Adrenal gland (tissue), 12 donors: ENCODE measurements around the gene ZNRF1. TPM values are rescaled to one million over a fixed set of nuclear protein-coding genes. Genes with fewer than 3 reads are reported as not detected.

Experiments used
- DNase-seq, 7 donors: peaks; one replicate each; pipeline ENCODE4 v3.0.0-alpha.2; 2019 to 2020
- H3K27ac ChIP-seq, 5 donors: fragments of 200-600 bp; sonication (generic) in 4 of 5; 1 replicate in 3 of 5; 2 replicates in 2 of 5; pipeline versions ENCODE4 v1.5.1 to v1.8.0; 2016 to 2020; ENCODE audit warnings: mild to moderate bottlenecking in 1 of 5
- H3K27me3 ChIP-seq: fragments of 200-600 bp; 2 replicates; pipeline ENCODE4 v1.8.0; 2021
- H3K36me3 ChIP-seq, 2 donors: fragments of 200-600 bp; replicated peaks in 1 of 2; 1 replicate in 1 of 2; 2 replicates in 1 of 2; pipeline versions ENCODE4 v1.5.1 to v1.8.0; 2018 to 2022
- H3K4me1 ChIP-seq, 2 donors: fragments of 200-600 bp; replicated peaks in 1 of 2; 1 replicate in 1 of 2; 2 replicates in 1 of 2; pipeline versions ENCODE4 v1.5.1 to v1.8.0; 2018 to 2021
- H3K4me3 ChIP-seq, 4 donors: fragments of 200-600 bp; sonication (generic) in 3 of 4; one replicate each; pipeline ENCODE4 v1.5.1; 2016 to 2018
- H3K9me3 ChIP-seq, 3 donors: fragments of 200-600 bp; sonication (generic) in 1 of 3; replicated peaks in 1 of 3; 1 replicate in 2 of 3; 2 replicates in 1 of 3; pipeline versions ENCODE4 v1.5.1 to v1.8.0; 2016 to 2021
- POLR2A ChIP-seq, 2 donors: fragments of 450-650 bp; IDR thresholded peaks; one replicate each; pipeline ENCODE4 v1.6.1; 2017; ENCODE audit warnings: antibody characterized with exemption in 2 of 2, mild to moderate bottlenecking in 2 of 2, moderate library complexity in 1 of 2
- WGBS, 4 donors: extraction: QIAGEN DNeasy Blood & Tissue Kit in 2 of 4; methylation state at CpG; one replicate each; pipeline versions ENCODE4 v1.1.5 to v1.1.7; 2013 to 2017; 5-methylcytosine and 5-hydroxymethylcytosine counted together
- intact Hi-C, 2 donors: fragments of 100-400 bp; cut with DNase I; formaldehyde crosslinking; loops; one replicate each; pipeline versions ENCODE4 v1.14.1 to v1.15.0; 2022 to 2023
- polyA plus RNA-seq, 3 donors: library from polyadenylated mRNA; stranded (reverse); fragments of 200-250 nt in 2 of 3; fragments of 350-450 nt in 1 of 3; fragmentation: Illumina TruSeq in 1 of 3; extraction: RNeasy Lipid Tissue Mini Kit (QIAGEN cat#74804) in 1 of 3; gene quantifications; one replicate each; pipeline ENCODE4 v1.2.3, GENCODE V29; 2013 to 2014
- total RNA-seq, 9 donors: library from RNA; depleted of rRNA in 4 of 9; stranded (reverse); fragments of >200 nt in 4 of 9; fragments of 120-200 nt in 1 of 9; fragmentation: NEBNext Ultra II Directional in 1 of 9; extraction: Animal tissue kit (Norgen Biotek cat#: 25700) in 1 of 9; gene quantifications; one replicate each; pipeline versions ENCODE4 v1.1.0 to v1.2.4, GENCODE V29; 2013 to 2023
- TF ChIP-seq, protein P1 (sequence below), 6 experiments: fragments of 450-650 bp in 4 of 6; fragments of 200-600 bp in 2 of 6; sonication (generic) in 1 of 6; IDR thresholded peaks; 1 replicate in 5 of 6; 2 replicates in 1 of 6; pipeline versions ENCODE4 v1.5.1 to v1.8.0; 2016 to 2021; ENCODE audit warnings: antibody characterized with exemption in 6 of 6, mild to moderate bottlenecking in 2 of 6, moderate library complexity in 1 of 6
- donor health status: healthy with polysubstance abuse.
- donor health status: Bipolar disorder and iron deficiency.
- donor health status: DM: yes; HTN: yes; CAD: no.
- donor health status: DM: no; HTN: no; CAD: no.
- donor health status: DM: no; HTN: no; CAD: no.
- donor health status: DM: yes; HTN: yes; CAD: no.

Gene ZNRF1
- total and polyA plus RNA-seq, 12 donors: 9.9 to 29.2 (median 25.4) TPM

DNA sequence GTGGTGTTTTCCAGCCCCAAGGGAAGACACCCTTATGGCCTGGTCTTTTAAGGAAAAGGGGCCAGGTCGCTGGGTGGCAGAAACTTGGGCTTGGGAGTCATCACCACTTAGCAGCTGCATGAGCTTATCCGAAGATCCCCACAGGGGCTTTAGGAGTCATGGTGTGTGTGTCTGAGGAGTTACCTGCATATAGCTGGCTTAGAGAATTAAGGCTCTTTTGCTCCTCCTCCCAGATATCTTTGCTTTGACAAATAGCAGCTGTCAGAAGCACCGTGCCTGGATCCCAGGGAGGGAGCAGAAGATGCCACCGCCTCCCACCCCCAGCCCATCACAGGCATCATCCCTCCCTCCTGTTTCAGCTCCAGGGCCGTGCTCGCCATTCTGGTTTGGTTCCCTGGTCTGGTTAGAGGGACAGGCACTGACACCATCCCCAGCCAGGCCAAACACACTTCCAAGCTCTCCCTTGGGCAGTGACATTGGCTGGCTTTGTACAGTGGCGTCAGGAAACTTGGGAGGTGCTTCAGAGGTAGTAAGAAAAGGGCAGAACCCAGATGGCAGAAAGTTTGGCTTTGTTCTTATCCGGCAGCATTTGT, 100.3 kb downstream of the ZNRF1 start:
- intact Hi-C loops: no loop called here
- peak overlapping the region in 2 of 5 donors; percentile 50 to 52 for H3K27ac ChIP-seq
- H3K4me3 ChIP-seq: no peak overlapping the region
- DNase-seq: no peak
- H3K27me3 ChIP-seq: no peaks in the 10 kb centered on the region
- no peaks in the 10 kb centered on the region for H3K36me3 ChIP-seq
- no peaks in the 10 kb centered on the region for H3K9me3 ChIP-seq
- H3K4me1 ChIP-seq: peaks cover 0 to 29% of the 10 kb centered on the region in 2 donors
- WGBS, 4 donors: 70 to 83% (median 79%) methylated on average over 6 to 8 of the region's 8 CpGs
- no peak for TF ChIP-seq POLR2A (IDR thresholded peaks at IDR 0.05)
- TF ChIP-seq, protein P1, sequence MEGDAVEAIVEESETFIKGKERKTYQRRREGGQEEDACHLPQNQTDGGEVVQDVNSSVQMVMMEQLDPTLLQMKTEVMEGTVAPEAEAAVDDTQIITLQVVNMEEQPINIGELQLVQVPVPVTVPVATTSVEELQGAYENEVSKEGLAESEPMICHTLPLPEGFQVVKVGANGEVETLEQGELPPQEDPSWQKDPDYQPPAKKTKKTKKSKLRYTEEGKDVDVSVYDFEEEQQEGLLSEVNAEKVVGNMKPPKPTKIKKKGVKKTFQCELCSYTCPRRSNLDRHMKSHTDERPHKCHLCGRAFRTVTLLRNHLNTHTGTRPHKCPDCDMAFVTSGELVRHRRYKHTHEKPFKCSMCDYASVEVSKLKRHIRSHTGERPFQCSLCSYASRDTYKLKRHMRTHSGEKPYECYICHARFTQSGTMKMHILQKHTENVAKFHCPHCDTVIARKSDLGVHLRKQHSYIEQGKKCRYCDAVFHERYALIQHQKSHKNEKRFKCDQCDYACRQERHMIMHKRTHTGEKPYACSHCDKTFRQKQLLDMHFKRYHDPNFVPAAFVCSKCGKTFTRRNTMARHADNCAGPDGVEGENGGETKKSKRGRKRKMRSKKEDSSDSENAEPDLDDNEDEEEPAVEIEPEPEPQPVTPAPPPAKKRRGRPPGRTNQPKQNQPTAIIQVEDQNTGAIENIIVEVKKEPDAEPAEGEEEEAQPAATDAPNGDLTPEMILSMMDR (IDR thresholded peaks at IDR 0.05): no peak

DNA sequence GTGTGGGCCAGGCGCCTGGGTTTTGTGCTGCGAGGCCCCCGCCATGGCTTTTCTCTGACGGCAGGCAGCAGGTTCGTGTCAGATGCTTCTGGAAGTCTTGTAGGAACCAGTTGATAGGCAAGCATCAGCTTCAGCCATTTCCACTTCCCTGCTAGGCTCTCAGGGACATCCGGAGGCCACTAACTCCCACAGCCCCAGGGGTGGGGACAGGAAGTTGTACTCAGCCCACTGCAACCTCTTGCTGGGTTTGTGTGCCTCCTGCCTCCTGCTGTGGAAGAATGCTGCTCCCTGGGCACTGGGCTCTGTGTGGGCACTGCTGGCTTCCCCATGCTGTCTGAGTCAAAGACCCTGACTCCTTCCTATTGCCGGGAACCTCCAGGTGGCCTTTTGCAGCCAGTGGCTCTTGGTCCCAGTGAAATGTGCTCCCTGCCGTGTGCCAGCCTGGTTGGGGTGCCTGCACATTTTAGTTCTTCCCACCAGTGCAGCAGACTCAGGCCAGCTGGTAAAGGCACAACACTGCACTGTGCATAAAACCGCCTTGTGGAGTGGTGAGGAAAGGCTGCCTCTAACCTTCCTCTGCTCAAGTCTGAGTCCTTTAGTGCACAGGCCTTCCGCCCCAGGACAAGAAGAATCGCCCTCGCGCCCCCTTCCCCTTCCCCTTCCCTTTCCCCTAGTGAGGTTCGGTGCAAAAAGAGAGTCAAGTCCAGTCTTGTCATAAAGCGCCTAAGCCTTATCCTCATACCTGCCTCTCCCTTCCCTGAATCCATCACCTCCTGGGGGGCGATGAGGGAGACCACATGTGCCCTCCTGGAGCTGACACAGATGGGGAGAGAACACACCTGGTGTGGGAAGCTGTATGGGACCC, 101.1 kb downstream of the ZNRF1 start:
- 69 to 74% (median 70%) methylated on average over 8 to 16 of the region's 16 CpGs for WGBS, 4 donors
- Histone ChIP-seq H3K27me3 (no peaks in the 10 kb centered on the region), H3K4me3 (no peak overlapping the region), H3K36me3 (no peaks in the 10 kb centered on the region), H3K27ac (peak overlapping the region in 2 of 5 donors; percentile 49 to 52), H3K4me1 (peaks cover under 1 to 36% of the 10 kb centered on the region in 2 donors), H3K9me3 (no peaks in the 10 kb centered on the region)
- intact Hi-C loops: loop anchor here in 1 of 2 donors (10.0 kb wide), 1 partner anchor 45 kb away; no protein-coding TSS in a partner anchor
- TF ChIP-seq, protein P1 (IDR thresholded peaks at IDR 0.05): no peak
- no peak for TF ChIP-seq POLR2A (IDR thresholded peaks at IDR 0.05)
- peak in 2 of 7 donors; percentile 25 to 35 for DNase-seq

DNA sequence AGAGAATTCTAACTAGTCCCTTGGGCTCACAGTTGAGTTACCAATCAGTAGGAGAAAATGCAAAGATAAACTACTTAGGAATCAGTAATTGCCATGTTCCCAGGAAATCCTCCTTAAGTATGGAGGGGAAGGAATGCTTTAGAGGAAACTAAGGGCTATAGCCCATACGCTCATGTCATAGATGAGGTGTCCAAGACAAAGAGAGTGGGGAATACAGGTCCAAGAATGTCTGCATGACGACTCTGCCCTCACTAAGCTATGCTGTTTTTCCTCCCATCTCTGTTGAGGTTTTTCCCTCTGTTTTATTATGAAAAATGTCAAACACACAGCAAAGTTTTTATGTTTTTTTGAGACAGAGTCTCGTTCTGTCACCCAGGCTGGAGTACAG, 101.8 kb downstream of the ZNRF1 start:
- H3K27me3 ChIP-seq: no peaks in the 10 kb centered on the region
- H3K36me3 ChIP-seq: no peaks in the 10 kb centered on the region
- WGBS, 4 donors: 90 to 100% (median 95%) methylated on average over 3 of the region's 3 CpGs
- no peak for DNase-seq
- TF ChIP-seq, protein P1 (IDR thresholded peaks at IDR 0.05): no peak
- no peak for TF ChIP-seq POLR2A (IDR thresholded peaks at IDR 0.05)
- no peaks in the 10 kb centered on the region for H3K9me3 ChIP-seq
- peaks cover 7 to 42% of the 10 kb centered on the region in 2 donors for H3K4me1 ChIP-seq
- intact Hi-C loops: loop anchor here in 1 of 2 donors (10.0 kb wide), 1 partner anchor 46 kb away; no protein-coding TSS in a partner anchor
- H3K27ac ChIP-seq: no peak overlapping the region
- H3K4me3 ChIP-seq: no peak overlapping the region

DNA sequence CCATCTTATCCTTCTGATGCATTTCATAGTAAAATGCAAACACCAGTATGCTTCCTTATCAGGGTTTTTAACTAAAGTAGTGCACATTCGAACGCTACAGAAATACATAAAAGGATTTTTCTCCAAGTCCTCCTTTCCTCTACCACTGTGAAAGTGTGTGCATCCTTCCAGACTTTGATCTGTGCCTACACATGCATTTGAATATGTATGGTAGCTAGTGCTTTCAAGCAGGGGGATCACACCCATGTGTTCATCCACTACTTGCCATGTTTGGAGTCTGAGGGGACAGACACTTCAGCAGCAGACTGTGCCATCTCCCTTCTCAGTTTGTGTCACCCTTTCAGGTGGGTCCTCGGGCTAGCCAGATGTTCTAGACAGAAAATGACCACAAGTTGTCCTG, 102.8 kb downstream of the ZNRF1 start:
- Histone ChIP-seq H3K9me3 (no peaks in the 10 kb centered on the region), H3K27me3 (no peaks in the 10 kb centered on the region), H3K27ac (no peak overlapping the region), H3K4me1 (peaks cover 7 to 52% of the 10 kb centered on the region in 2 donors), H3K4me3 (no peak overlapping the region), H3K36me3 (no peaks in the 10 kb centered on the region)
- intact Hi-C loops: loop anchor here in 1 of 2 donors (10.0 kb wide), 1 partner anchor 47 kb away; no protein-coding TSS in a partner anchor
- WGBS, 4 donors: 89 to 97% (median 96%) methylated on average over 3 of the region's 3 CpGs
- DNase-seq: no peak
- no peak for TF ChIP-seq POLR2A (IDR thresholded peaks at IDR 0.05)
- TF ChIP-seq, protein P1 (IDR thresholded peaks at IDR 0.05): no peak
